A549 treated with ZK216348 at 1 μM for 4 hours (cell line): ENCODE results near the gene PABPC4L. TPM values are rescaled to one million over a fixed set of nuclear protein-coding genes. Genes with fewer than 3 reads are reported as not detected.

Experiments
- total RNA-seq: library from RNA; stranded (reverse); fragments of 200-300 nt; extraction: Qiagen RNA extraction; gene quantifications from 5 replicates; pipeline ENCODE4 v1.2.3, GENCODE V29; 2022; ENCODE audit warnings: low read depth

The PABPC4L gene
- 0.02 to 0.10 TPM (median 0.07 TPM) in 4 of 5 replicates, not detected in the other for total RNA-seq

GRCh38 chr4:134201216-134202161 lies at the start of gene PABPC4L:
TSS of gene PABPC4L (minus strand) at chr4:134201789. CDS start at chr4:134201019, 770 bp downstream.

